Measurements from ENCODE around the gene TMEM151B. TPM values are rescaled to one million over a fixed set of nuclear protein-coding genes. Genes with fewer than 3 reads are reported as not detected.

The TMEM151B gene
- total RNA-seq, 4 donors from 2014 or later = not detected

DNA sequence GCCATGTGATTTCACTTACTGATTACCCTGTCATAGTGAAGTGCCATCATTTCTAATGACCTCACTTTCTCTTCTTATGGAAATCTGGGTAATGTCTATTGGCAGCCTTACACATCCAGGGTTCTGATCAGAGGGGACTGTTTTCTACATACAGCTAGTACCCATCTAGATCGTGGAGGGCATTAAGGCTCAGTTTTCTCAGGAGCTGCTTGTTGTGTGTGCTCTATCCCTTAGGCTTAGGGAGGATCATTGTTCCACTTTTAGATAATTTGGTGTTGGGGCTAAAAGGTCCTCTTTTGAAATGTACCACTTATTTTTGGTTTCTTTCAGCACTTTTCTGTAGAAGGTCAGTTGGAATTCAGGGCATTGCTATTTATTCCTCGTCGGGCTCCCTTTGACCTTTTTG lies 19.5 kb upstream of the TMEM151B start:
- no peaks in the 10 kb centered on the region for H3K27me3 ChIP-seq
- TF ChIP-seq POLR2A (IDR thresholded peaks at IDR 0.05) = no peak
- DNase-seq = no peak
- H3K27ac ChIP-seq = no peak overlapping the region
- peaks cover 14 to 81% (median 29%) of the 10 kb centered on the region in 3 donors for H3K4me1 ChIP-seq
- H3K36me3 ChIP-seq = peaks cover 41 to 75% (median 63%) of the 10 kb centered on the region in 3 donors
- WGBS, 2 donors = 67 to 83% methylated on average over 3 of the region's 3 CpGs
- H3K9me3 ChIP-seq = no peaks in the 10 kb centered on the region
- H3K4me3 ChIP-seq = no peak overlapping the region
- intact Hi-C loops (cut with DNase I) = loop anchor here (10.0 kb wide), 1 partner anchor 156 kb away; no protein-coding TSS in a partner anchor

DNA sequence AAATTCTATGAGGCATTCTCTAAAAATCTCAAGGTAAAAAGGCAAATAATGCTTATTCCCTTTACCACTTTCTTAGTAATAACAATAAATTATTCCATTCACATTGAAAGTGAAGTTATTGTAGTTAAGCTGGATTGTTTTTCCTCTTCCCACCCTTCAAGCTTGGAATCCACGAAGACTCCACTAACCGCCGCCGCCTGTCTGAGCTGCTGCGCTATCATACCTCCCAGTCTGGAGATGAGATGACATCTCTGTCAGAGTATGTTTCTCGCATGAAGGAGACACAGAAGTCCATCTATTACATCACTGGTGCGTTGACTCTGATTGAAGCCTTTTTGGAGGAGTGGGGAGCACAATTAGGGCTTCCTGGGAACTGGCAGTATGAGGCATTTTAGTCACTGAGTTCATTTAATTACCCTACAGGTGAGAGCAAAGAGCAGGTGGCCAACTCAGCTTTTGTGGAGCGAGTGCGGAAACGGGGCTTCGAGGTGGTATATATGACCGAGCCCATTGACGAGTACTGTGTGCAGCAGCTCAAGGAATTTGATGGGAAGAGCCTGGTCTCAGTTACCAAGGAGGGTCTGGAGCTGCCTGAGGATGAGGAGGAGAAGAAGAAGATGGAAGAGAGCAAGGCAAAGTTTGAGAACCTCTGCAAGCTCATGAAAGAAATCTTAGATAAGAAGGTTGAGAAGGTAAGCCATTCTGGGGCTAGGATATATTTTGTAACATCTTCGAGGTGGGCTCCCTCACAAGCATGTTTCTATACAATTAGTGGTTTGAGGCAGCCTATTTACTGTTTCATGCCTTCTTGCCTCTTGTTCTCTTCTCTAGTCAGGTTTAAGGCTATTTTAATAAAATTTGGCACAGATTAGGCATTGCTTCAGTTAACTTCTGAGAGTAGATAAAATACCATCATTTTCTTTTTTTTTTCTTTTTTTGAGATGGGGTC lies 18.4 kb upstream of the TMEM151B start:
- H3K9me3 ChIP-seq = no peaks in the 10 kb centered on the region
- TF ChIP-seq, protein P1, sequence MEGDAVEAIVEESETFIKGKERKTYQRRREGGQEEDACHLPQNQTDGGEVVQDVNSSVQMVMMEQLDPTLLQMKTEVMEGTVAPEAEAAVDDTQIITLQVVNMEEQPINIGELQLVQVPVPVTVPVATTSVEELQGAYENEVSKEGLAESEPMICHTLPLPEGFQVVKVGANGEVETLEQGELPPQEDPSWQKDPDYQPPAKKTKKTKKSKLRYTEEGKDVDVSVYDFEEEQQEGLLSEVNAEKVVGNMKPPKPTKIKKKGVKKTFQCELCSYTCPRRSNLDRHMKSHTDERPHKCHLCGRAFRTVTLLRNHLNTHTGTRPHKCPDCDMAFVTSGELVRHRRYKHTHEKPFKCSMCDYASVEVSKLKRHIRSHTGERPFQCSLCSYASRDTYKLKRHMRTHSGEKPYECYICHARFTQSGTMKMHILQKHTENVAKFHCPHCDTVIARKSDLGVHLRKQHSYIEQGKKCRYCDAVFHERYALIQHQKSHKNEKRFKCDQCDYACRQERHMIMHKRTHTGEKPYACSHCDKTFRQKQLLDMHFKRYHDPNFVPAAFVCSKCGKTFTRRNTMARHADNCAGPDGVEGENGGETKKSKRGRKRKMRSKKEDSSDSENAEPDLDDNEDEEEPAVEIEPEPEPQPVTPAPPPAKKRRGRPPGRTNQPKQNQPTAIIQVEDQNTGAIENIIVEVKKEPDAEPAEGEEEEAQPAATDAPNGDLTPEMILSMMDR (IDR thresholded peaks at IDR 0.05) = no peak
- TF ChIP-seq POLR2A (IDR thresholded peaks at IDR 0.05) = no peak
- H3K4me1 ChIP-seq = peaks cover 19 to 88% (median 35%) of the 10 kb centered on the region in 3 donors
- no peaks in the 10 kb centered on the region for H3K27me3 ChIP-seq
- H3K4me3 ChIP-seq = no peak overlapping the region
- peaks cover 41 to 75% (median 63%) of the 10 kb centered on the region in 3 donors for H3K36me3 ChIP-seq
- intact Hi-C loops (cut with DNase I) = loop anchor here (10.0 kb wide), 1 partner anchor 157 kb away; no protein-coding TSS in a partner anchor
- DNase-seq = no peak
- WGBS, 2 donors = 84 to 88% methylated on average over 13 to 14 of the region's 14 CpGs
- H3K27ac ChIP-seq = no peak overlapping the region

DNA sequence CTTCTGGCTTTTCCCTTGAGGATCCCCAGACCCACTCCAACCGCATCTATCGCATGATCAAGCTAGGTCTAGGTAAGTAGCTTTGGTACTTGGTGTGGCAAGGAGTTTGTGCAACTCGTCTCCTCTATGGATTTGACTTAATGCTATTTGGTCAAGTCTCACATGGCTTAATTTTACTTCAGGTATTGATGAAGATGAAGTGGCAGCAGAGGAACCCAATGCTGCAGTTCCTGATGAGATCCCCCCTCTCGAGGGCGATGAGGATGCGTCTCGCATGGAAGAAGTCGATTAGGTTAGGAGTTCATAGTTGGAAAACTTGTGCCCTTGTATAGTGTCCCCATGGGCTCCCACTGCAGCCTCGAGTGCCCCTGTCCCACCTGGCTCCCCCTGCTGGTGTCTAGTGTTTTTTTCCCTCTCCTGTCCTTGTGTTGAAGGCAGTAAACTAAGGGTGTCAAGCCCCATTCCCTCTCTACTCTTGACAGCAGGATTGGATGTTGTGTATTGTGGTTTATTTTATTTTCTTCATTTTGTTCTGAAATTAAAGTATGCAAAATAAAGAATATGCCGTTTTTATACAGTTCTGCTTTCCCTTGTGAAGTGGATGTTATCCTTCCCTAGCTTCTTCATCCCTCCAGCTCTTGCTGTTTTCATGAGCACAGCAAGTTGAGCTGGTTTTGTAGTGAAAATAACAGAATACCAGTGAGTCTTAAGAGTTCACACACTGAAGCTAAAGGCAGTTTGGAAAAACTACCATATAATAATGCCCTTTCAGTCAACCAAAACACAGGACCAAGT lies 16.7 kb upstream of the TMEM151B start:
- Histone ChIP-seq H3K27me3 (no peaks in the 10 kb centered on the region), H3K4me3 (no peak overlapping the region), H3K27ac (no peak overlapping the region), H3K9me3 (no peaks in the 10 kb centered on the region), H3K4me1 (peaks cover 17 to 92% (median 36%) of the 10 kb centered on the region in 3 donors), H3K36me3 (peaks cover 41 to 75% (median 63%) of the 10 kb centered on the region in 3 donors)
- WGBS, 2 donors = 59 to 61% methylated on average over 9 to 10 of the region's 10 CpGs
- intact Hi-C loops (cut with DNase I) = loop anchor here (10.0 kb wide), 1 partner anchor 159 kb away; no protein-coding TSS in a partner anchor
- DNase-seq = no peak
- no peak for TF ChIP-seq POLR2A (IDR thresholded peaks at IDR 0.05)
- TF ChIP-seq, protein P1 (IDR thresholded peaks at IDR 0.05) = peak in 5 of 6 experiments; percentile 33 to 52 (median 37)

DNA sequence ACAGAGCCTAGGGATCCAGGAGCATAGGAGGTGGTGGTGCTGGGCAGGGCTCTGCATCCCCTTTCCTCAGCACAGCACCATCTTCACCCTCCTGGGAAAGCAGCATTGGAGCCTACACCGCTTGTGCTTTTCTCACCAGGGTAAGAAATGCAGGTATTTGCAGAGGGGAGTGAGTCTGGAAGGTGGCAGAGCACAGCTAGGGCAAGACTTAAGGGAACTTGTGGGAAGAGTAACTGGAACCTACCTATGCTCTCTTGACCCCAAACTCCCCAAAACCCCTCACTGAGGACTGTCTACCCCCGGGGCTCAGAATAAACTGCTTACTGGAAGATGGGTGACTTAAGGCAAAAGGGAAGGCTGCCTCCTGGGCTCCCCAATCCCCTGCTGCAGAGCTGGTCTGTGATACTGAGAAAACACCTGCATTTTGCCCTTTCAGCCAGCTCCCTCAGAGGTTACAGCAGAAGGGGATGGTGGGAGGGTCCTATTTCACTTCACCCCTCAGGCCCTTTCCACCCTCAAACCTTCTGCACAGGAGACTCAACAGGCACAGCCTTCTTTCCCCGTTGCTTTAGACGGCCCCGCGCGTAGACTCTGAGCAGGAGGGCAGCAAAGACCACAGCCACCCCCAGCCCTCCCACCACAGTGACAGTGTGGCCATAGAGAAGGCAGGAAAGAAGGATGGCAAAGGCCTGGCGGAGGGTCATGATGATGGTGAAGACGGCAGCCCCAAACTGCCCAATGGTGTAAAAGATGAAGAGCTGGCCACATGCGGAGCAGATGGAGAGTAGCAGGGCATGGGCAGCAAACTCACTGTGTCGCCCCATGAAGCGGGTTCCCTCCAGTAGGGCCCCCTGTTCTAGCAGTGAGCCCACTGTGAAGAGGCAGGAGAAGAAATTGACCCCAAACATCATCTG lies 15.8 kb upstream of the TMEM151B start:
- Histone ChIP-seq H3K4me3 (no peak overlapping the region), H3K36me3 (peaks cover 41 to 75% (median 58%) of the 10 kb centered on the region in 3 donors), H3K27ac (no peak overlapping the region), H3K27me3 (no peaks in the 10 kb centered on the region), H3K9me3 (no peaks in the 10 kb centered on the region), H3K4me1 (peaks cover 14 to 83% (median 26%) of the 10 kb centered on the region in 3 donors)
- intact Hi-C loops (cut with DNase I) = loop anchor here (5.0 to 10.0 kb wide), 2 partner anchors 82 to 160 kb away; no protein-coding TSS in a partner anchor
- DNase-seq = no peak
- WGBS, 2 donors = 77 to 86% methylated on average over 6 to 7 of the region's 12 CpGs
- TF ChIP-seq, protein P1 (IDR thresholded peaks at IDR 0.05) = no peak
- TF ChIP-seq POLR2A (IDR thresholded peaks at IDR 0.05) = no peak
